Hematopoietic multipotent progenitor cell treated with erythropoietin and hydrocortisone succinate and interleukin-3 and kit ligand, for 8 days (in vitro differentiated cells): ENCODE measurements around the gene EIF5A.

ENCODE experiments used
- DNase-seq: peaks from one replicate; pipeline ENCODE4 v3.0.0-alpha.2; 2015

EIF5A gene

DNA sequence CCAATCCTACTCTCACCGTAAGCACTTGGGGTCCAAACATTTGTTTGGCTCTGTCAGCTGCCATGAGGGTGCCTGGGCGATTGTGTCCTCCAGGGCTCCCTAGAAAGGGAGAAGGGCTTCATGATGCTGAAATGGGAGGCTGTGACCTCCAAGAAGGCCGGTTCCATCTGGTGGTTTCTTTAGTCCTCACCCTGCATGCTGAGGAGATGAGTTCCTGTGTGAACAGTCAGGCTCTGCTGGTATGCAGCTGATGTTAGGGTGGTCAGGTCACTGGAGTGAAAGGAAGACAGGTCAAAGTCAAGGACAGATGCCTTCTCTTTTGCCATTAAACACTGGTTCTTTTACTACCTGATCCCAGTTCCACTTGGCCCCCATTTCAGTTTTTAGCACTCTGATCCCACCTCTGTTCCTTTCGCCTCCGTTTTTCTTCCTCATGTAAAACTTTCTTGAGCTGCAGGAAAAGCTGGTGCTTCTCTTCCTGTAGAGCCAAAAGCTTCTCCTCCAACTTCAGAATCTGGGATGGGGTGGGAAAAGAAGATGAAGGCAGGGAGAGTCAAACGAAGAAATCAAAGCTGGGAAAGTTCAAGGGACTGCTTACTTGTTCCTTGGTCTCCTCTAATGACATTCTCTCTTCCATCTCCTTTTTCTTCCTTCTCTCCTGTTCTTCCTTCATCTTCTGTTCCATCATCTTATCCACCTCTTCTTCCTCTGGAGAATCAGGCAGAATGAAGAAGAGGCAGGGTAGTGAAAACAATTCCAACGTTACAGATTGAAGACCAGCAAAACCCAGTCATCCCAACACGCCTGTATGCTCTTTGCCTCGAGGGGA lies 6.7 kb downstream of the EIF5A start:
- DNase-seq = peak; percentile 22

DNA sequence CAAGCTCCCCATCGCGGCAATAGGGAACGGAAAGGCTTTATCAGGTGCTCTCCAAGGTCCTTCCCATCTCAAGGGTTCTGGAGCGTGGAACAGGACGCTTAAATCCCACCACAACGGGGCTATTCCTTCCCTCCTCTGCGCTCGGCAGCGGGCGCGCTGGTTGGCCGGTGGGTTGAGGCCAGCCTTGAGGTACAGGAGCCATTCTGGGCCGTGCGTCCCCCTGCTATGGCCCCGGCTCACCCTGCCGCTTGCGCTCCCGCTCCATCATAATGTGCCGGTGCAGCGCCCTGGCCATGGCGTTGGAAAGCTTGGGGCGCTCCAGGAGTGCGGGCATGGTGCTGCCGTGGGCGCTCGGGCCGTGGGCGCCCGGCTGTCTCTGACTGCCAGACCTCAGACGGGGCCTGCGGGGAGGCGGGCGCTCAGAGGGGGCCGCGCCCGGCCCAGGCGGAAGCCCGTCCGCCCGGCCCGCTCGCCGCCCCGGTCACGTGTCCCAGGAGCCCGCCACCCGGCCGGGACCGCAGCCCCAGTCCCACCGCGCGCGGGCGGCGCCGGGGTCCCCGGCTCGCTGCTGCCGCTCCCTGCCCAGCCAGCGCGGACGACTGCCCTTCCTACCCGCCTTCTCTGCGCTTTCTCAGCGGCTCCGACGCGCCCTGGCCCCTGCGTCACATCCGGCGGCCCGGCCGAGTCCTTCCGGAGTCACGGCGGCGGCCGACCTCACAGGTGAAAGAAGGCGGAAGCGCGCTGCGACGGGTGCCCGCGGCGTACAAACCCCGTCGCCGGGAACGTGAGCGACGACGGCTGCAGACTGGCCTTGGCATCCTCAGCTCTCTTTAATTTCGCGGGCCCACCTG lies 7.5 kb downstream of the EIF5A start, which contains the start of gene GPS2:
Gene GPS2 (minus strand): TSS at position 642 of the 851 bp plus-strand sequence. CDS start 308 bp downstream, at position 334.
- DNase-seq = peak; percentile 84

DNA sequence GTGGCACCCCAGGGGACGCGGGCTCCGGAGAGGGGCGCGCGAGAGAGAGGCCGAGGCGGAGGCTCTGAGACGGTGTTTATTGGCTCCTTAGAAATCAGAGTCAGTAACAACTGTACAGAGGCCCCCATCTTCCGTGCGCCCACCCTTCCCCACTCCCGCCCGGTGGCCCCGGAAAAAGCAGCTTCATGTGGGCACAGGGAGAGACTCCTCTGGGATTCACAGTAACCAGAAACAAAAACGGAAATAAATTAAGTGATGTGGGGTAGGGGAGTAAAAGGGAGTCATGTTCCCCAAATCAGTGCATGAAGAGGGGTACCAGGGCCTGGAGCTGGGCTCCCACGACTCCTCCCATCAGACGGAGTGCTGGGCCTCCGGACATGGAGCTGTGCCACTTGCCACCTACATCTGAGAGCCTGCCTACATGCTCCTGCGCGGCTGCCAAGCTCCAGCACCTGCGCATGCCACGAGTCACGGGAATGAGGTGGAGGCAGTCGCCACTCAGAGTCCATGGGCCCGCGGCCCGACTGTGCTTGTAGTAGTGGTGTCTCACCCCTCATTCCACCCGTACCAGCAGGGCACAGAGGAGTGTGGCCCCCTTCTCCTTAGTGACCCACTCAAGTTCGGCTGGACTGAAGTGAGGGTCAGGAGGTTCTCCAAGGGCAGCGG lies 8.3 kb downstream of the EIF5A start:
- no peak for DNase-seq

DNA sequence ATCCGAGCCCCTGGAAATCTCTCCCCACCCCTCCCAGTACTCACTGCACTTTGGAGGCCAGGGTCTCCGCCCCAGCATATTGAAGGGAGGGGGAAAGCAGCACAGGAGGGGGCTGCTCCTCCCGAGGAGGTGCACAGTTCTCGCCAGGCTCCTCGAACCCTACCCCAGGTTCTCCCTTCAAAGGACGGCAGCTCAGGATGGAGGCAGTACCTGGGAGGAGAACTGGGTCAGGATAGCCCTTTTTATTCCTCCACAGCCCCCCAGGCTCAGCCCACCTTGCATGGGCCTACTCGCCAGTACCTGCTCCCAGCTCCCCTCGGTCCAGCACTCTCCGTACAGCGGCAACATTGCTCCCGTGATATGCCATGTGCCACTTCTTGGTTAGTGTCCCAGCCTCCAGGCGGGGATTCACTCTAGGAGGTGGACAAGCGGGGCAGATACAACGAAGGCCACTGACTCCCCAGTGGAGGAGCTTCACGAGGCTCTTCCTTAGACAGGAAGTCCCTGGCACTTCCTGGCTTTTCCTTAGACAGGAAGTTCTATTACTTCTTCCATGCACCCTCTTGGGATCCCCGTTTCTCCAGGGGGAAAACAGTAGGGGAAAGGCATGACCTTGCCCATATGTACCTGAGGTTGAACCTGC lies 9.9 kb downstream of the EIF5A start:
- no peak for DNase-seq

DNA sequence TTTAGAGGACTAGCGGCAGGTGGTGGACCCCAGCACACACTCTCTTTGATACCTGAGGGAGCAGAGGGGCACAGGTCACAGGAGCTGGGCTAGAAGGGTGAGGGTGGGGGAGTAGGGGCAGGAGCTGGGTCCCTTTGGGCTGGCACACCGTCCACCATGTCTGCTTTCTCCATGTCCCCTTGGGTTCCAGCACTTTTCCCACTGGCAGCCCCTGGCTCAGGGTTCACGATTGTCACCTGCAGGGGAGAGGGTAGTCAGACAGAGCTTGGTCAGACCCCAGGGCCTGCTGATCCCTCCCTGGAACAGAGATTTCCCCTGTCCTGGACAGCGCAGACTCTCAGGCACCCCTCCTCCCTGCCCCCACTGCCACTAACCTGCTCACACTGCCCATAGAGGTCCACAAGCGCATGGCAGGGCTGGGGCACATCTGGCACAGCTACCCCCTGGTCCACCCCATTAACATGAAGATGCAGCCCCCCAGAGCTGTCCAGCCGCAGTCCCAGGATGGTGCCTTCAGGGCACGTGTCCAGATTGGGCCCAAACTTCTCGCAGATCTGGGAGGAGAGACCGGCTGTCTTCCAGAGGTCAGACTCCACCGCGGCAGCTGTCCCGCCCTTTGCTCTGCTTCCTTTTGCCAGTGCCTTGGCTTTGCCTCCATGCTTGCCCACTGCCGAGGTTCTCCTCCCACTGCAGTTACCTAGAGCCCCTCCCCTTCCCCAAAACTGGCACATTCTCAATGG lies 10.9 kb downstream of the EIF5A start:
- no peak for DNase-seq

DNA sequence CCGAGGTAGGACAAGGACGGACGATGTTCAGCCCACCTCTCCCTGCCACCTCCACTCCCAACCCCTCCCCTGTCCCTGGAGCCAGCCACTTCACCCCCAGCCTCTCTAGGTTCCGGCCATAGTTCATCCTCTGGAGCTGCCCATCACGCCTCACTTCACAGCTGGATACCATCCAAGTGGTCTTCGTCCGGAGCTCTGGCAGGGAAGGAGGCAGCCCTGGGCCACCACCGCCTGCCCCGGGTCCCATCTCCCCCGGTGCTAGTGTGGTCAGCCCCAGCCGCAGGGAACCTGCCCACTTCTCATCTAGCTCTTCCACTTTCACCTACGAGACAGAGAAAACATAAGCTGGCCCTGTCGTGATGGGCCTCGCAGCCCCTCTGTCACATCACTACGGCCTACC lies 14.0 kb downstream of the EIF5A start:
- DNase-seq = no peak

DNA sequence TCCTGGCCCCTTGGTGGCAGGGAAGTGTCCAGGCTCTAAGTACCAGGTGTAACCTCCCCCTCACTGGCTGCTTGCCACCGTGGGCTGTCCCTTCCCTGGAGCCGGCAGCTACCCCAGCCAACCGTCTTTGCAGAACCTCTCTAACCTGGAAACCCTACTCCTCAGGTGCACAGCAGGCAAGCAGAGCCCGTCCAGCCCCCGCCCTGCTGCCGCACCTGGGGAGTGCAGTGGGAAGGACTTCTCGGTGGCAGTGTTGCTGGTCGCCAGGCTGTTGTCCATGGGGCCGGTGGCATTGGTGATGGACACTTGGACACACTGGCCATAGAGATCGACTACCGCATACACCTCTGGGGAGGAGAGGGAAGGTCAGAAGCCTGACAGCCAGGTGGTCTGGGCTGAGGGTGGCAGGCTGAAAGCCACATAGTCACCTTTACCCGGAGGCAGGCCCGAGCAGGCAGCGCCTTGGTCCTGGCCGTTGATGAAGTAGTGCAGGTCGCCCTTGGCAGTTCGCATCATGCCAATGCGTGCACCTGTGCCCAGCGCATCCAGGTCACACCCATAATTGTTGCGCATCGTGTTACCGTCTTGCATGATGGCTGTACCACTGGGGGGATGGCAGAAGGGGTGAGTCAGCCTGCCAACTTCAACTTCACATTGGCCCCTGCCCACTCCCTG lies 15.2 kb downstream of the EIF5A start:
- DNase-seq = no peak

DNA sequence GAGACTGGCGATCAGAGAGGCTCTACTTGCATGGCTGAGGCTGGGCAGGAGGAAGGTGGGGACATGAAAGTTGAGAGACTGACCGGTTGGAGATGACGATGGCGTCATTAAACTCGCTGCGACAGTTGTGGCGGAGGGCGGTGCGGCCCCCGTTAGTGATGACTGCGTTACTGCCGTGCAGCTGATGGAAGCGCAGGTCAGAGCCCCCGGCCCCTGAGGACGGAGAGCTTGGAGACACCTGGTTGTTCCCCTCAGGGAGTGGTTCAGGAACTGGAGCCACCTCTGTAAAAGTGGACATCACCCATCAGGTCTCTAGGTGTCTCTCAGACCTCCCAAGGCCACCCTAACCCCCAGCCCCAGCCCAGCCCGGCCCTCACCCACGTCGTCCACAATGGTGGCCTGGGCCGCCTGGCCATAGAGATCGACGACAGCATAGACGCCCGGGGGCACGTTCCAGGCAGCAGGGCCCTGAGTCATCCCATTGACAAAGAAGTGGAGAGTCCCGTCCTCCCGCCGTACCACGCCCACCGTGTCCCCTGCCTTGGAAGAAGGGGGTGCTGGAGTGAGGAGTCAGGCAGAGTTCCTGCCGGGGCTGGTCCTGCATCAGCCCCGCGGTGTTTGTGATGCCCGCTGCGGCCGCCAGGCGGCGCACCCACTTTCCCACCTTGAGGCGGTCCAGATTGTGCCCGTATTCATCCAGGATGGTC lies 16.5 kb downstream of the EIF5A start:
- DNase-seq = peak; percentile 29

DNA sequence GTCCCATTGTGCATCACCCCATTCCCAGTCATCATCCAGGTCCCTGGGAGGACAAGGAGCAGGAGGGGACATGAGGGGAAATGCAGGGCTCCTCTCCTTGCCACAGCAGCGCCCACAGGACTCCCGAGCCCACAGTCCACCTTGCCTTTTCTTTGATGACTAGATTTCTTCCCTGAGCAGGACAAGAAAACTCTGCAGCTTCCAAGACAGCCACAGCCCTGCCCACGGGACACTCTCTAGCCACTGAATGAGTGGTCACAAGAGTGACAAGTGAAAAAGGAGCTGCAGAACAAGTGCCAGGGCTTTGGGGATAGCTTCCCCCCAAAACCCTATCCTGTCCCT lies 17.0 kb downstream of the EIF5A start:
- DNase-seq = no peak

DNA sequence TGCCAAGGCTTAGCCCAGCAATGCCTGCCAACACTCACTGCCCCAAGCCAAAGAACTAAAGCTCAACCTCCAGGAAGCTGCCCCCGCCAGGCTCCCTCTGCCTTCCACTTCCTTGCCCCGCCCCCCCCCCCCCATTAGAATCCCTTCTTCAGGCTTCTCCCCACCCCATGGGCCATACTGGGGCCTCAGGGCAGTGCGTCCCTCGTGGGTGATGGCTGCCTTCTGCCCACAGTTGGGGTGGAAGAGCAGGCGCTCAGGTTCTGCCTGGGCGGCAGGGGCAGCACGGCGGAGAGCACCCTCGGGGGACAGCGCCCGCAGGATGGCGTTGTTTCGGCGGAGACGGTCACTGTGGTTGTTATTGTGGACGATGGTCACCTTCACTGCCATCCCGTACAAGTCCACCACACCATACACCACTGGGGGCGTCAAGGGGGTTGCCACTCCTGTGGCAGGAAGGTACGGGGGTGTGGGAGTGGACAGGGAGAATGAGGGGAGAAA lies 17.7 kb downstream of the EIF5A start:
- no peak for DNase-seq

DNA sequence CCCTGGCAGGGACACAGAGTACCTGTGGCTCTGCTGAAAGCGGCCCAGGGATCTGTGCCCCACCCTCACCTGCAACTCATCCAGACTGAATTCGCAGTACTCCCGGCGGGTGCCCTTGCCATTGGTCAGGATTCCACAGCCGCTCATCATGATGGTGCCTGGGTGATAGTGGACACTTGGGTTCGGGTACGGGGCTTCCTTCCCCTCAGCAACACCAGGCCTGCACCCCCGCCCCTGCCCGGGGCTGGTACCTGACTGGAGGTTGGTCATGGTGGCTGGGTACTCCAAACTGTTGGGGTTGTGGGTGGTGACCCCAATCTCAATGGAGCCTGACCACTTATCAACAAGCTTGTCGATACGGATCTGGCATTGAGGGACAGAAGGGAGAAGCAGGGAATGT lies 18.8 kb downstream of the EIF5A start:
- DNase-seq = no peak

DNA sequence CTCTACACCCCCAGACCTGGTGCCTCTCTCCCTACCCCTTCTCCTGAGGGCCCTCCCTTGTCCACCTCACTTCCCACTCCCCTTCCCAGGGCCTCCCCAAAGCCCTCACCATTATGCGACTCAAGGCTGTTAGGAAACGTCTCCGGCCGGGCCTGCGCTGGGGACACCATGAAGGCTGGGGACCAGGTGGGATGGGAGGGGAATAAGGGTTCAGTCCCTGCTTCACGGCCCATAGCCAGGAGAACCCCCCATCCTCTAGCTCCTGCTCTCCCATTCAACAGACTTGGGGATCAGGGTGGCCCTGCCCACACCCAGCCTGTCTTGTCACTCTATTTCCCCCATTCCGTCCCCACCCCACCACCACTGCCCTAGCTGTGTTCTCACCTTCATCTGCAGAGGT lies 19.6 kb downstream of the EIF5A start:
- no peak for DNase-seq

DNA sequence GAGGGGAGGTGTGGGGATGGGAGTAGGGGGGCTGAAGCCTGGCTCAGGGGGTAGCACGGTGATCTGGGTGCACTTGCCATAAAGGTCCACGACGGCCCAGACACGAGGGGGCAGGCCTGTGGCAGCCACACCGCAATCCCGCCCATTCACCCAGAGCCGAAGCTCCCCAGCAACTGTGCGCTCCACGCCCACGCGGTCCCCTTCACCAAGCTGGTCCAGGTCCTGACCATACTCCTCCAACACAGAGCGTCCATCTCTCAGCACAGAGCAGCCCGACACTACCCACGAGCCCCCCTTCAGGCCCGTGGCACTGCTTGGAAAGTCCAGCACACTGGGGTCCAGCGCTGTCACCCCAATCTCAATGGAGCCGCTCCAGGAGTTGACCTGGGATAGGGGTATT lies 20.1 kb downstream of the EIF5A start:
- no peak for DNase-seq

DNA sequence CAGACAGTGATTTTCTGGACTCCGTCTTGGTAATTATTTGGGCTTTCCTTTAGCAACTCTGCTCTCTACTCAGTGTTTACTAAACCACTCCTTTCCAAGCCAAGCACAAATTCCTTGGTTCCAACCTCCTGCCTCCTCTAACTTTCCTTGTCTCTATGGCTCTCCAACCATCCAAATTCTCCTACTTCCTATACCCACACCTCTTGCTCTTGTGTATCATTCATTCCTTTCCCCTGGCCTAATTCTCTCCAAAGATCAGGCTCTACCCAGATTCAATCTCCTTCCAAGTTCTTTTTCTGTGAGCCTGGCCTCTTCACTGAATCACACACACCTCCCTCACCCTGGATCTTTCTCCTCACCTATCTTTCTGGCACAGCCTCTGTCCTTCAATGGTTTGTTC lies 20.6 kb downstream of the EIF5A start:
- no peak for DNase-seq

DNA sequence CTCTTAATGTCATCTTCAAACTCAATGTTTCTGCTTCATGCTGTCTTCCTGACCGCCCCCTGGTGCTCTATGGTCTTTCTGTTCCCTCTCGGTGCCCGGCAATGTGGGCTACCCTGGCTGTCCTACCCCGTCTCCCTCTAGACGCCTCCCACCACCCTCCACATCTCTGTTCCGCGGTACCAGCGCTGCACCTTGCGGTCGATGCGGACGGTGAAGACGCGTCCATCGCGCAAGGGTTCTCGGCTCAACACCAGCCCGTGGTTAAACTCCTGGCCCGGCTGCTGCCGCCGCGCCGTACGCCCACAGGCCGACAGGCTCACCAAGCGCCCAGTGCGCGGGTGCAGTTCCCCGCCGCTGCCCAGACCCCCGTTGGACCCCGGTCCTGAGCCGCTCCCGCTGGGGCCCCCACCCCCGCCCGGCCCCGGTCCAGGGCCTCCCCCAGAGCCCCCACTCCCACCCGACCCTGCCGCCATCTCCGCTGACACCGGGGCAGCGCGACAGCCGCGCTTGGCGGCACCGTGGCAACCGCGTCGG lies 21.5 kb downstream of the EIF5A start, which contains the start of gene NEURL4:
Gene NEURL4 (minus strand): TSS at position 496 of the 534 bp plus-strand sequence. CDS start 23 bp downstream, at position 473.
- DNase-seq = no peak

DNA sequence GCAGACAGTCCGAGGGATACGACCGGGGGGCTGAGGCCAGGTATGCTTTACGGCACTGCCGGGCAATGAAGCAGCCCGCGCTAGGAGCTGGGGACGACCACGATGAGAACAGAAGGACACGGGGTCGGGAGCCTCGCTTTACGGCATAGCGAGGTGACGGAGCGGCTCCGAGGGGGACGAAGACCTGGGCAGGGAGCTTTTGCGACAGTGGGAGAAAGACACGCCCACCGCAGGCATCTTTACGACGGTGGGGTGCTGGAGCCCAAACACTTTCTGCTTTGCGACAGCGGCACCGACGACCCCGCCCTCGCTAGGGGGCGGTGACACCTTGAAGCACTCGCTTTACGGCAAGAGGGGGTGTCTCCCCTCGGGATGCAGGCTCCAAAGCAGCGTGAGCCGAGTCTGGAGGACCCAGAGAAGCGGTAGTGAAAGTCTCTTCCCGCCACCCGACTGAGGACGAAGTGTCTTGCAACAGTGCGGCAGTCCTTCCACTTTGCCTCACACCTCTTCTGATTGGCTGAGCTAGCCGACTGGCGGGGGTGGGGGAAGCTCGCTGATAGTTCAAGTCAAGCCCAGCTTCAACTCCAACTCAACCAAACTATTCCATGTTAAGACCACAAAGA lies 22.1 kb downstream of the EIF5A start:
- peak; percentile 99 for DNase-seq

DNA sequence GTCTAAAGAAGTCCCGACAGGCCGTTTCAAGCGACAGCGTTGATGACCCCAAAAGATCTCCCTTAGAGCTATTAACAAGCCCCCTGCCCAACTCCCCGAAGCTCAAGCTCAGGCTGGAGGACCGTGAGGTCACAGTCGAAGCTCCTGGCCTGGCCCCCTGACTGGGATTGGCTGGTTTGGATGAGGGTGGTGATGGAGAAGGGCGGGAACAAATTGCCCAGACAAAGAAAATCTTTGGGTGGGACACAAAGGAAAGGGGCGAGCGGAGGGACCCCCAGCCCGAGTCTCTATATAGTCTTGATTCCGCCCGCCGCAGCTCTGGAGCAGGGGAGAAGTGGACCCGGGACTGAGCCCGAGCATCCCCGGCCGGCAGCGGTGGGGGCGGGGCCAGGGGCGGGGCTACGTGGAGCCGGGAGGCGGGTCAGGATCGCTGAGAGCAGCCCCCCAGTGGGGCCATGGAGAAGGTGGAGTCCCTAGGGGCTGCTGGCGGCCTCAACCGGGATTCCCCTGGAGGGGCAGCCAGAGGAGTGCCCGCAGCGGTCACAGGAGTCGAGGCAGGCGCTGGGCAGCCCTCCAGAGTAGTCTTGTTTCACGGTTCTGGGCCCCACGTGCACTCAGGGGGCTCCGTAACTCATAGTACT lies 22.7 kb downstream of the EIF5A start:
- DNase-seq = peak; percentile 90

DNA sequence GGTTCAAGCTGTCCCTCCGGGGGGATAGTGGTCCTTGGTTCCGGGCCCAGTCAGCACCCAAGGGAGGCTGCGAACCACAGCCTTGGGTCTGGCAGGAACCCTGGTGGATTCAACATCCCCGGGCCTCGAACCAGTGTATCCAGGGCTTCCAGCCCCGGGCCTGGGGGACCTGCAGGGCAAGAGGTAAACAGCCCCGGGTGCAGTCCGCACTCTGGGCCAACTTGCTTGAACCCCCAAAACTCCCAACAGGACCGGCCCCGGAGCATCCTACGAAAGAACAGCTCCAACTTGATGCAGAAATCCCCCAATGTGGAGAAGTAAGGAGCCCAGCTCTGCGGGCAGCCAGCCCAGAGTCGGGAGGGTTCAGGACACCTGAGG lies 23.2 kb downstream of the EIF5A start:
- DNase-seq = no peak

DNA sequence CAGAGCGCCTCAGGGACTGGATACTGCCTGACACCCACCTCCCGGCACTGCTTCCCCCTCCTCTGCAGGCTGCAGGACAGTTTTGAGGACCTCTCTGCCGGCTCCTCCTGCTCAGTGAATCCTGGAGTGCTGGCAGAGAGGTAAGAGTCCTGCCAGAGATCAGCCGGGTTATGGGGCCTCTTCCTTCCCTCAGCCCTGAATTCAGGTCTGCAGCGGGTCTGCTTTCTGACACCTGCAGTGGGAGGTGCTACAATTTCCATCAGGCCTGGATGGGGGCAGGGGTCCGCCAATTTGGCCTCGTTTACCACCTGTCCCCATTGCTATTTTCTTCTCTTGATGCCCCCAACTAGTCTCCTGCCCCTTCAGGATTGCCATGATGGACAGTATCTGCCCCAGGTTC lies 24.7 kb downstream of the EIF5A start:
- no peak for DNase-seq
